HepG2 (cell line): ENCODE data around the gene UBE2D3. TPM values are rescaled to one million over a fixed set of nuclear protein-coding genes. Genes with fewer than 3 reads are reported as not detected.

ENCODE experiments used
- CREM ChIP-seq, 2 experiments: sonication (generic) in 1 of 2; formaldehyde crosslinking in 1 of 2; IDR thresholded peaks; 2 replicates each; pipeline versions ENCODE4 v1.4.0 to v1.6.1; 2016 to 2020; ENCODE audit warnings: antibody characterized with exemption in 1 of 2, mild to moderate bottlenecking in 1 of 2, missing genetic modification reagents in 1 of 2
- HIVEP1 ChIP-seq: sonication (generic); formaldehyde crosslinking; IDR thresholded peaks from 2 replicates; pipeline ENCODE4 v1.4.0; 2020; ENCODE audit warnings: mild to moderate bottlenecking, missing genetic modification reagents
- HNF4A ChIP-seq: sonication (generic); formaldehyde crosslinking; IDR thresholded peaks from 2 replicates; pipeline ENCODE4 v1.4.0; 2020; ENCODE audit warnings: missing genetic modification reagents
- MAF1 ChIP-seq: sonication (generic); formaldehyde crosslinking; IDR thresholded peaks from 2 replicates; pipeline ENCODE4 v1.5.0; 2020; ENCODE audit warnings: missing genetic modification reagents, borderline replicate concordance
- MEF2D ChIP-seq: sonication (generic); formaldehyde crosslinking; IDR thresholded peaks from 2 replicates; pipeline ENCODE4 v1.5.1; 2020; ENCODE audit warnings: mild to moderate bottlenecking, missing genetic modification reagents
- NFKB2 ChIP-seq: sonication (generic); formaldehyde crosslinking; IDR thresholded peaks from 2 replicates; pipeline ENCODE4 v1.4.0; 2020; ENCODE audit warnings: missing genetic modification reagents, borderline replicate concordance
- SCMH1 ChIP-seq: sonication (generic); formaldehyde crosslinking; IDR thresholded peaks from 2 replicates; pipeline ENCODE4 v1.9.0; 2021; ENCODE audit warnings: missing genetic modification reagents, mild to moderate bottlenecking, borderline replicate concordance
- ZBTB43 ChIP-seq: sonication (generic); formaldehyde crosslinking; conservative IDR thresholded peaks from 2 replicates; pipeline ENCODE4 v1.4.0; 2020; ENCODE audit warnings: missing genetic modification reagents
- ZNF143 ChIP-seq: sonication (generic); formaldehyde crosslinking; IDR thresholded peaks from 2 replicates; pipeline ENCODE4 v1.4.0; 2020; ENCODE audit warnings: missing genetic modification reagents
- ZNF235 ChIP-seq: sonication (generic); formaldehyde crosslinking; IDR thresholded peaks from 2 replicates; pipeline ENCODE4 v1.8.1; 2023; ENCODE audit warnings: mild to moderate bottlenecking, missing genetic modification reagents, borderline replicate concordance
- ZNF318 ChIP-seq: sonication (generic); formaldehyde crosslinking; IDR thresholded peaks from 2 replicates; pipeline ENCODE4 v1.4.0; 2020; ENCODE audit warnings: mild to moderate bottlenecking, missing genetic modification reagents
- ZSCAN25 ChIP-seq: sonication (generic); formaldehyde crosslinking; IDR thresholded peaks from 2 replicates; pipeline ENCODE4 v1.8.0; 2022; ENCODE audit warnings: mild to moderate bottlenecking, missing genetic modification reagents
- polyA plus RNA-seq, 8 experiments: library from polyadenylated mRNA; depleted of rRNA in 3 of 8; stranded (reverse) in 7 of 8; unstranded in 1 of 8; fragments of >200 nt; fragmentation: Illumina TruSeq in 4 of 8; extraction: Trizol in 4 of 8; gene quantifications; 2 replicates each; pipeline versions ENCODE4 v1.2.1 to v1.2.3, GENCODE V29; 2011 to 2016; ENCODE audit warnings: low read depth in 4 of 8, missing spikeins in 1 of 8, mixed read lengths in 1 of 8; ENCODE audit not compliant: insufficient read depth in 1 of 8
- total RNA-seq, 5 experiments: library from RNA; depleted of rRNA; stranded (reverse); fragments of >200 nt; fragmentation: Illumina TruSeq; extraction: Trizol; gene quantifications; 2 replicates each; pipeline ENCODE4 v1.2.3, GENCODE V29; 2016; ENCODE audit warnings: low read depth in 1 of 5
- TF ChIP-seq, protein P1 (sequence below): sonication (generic); formaldehyde crosslinking; IDR thresholded peaks from 2 replicates; pipeline ENCODE4 v1.4.0; 2020; ENCODE audit warnings: missing genetic modification reagents
- TF ChIP-seq, protein P2 (sequence below): sonication (generic); formaldehyde crosslinking; IDR thresholded peaks from 2 replicates; pipeline ENCODE4 v1.8.1; 2023; ENCODE audit warnings: missing genetic modification reagents, inconsistent platforms, borderline replicate concordance

Gene UBE2D3
- total and polyA plus RNA-seq, 2 of the 13 experiments (the other 11 are each of a cell fraction or from before 2014, with no cell fraction given): 224 to 293 TPM

GRCh38 chr4:102827674-102828496 is 534 bp upstream of the UBE2D3 start (continued):
- no peak for TF ChIP-seq ZNF318 (CRISPR knock-in tag)
- TF ChIP-seq ZBTB43 (CRISPR knock-in tag): no peak
- TF ChIP-seq ZNF235: 0 out of 2 replicates have a peak, but pooled peaks have one; percentile 19
- 0 out of 2 replicates have a peak, but pooled peaks have one; percentile 13 for TF ChIP-seq MAF1
- peak; percentile 50; the same call in 1 of the 2 replicates for TF ChIP-seq NFKB2 (CRISPR knock-in tag)
- TF ChIP-seq HNF4A: no peak
- TF ChIP-seq ZSCAN25: no peak; the same call in 1 of the 2 replicates
- TF ChIP-seq, protein P1, sequence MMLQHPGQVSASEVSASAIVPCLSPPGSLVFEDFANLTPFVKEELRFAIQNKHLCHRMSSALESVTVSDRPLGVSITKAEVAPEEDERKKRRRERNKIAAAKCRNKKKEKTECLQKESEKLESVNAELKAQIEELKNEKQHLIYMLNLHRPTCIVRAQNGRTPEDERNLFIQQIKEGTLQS (CRISPR knock-in tag): no peak
- no peak for TF ChIP-seq SCMH1 (CRISPR knock-in tag)
- TF ChIP-seq CREM (IDR thresholded peaks at IDR 0.05): peak; percentile 77
- no peak for TF ChIP-seq CREM (CRISPR knock-in tag; IDR thresholded peaks at IDR 0.05)
- peak; percentile 18; the same call in 1 of the 2 replicates for TF ChIP-seq MEF2D
- TF ChIP-seq, protein P2, sequence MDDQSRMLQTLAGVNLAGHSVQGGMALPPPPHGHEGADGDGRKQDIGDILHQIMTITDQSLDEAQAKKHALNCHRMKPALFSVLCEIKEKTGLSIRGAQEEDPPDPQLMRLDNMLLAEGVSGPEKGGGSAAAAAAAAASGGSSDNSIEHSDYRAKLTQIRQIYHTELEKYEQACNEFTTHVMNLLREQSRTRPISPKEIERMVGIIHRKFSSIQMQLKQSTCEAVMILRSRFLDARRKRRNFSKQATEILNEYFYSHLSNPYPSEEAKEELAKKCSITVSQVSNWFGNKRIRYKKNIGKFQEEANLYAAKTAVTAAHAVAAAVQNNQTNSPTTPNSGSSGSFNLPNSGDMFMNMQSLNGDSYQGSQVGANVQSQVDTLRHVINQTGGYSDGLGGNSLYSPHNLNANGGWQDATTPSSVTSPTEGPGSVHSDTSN (CRISPR knock-in tag): peak; percentile 66; the same call in 1 of the 2 replicates
- peak; percentile 78 for TF ChIP-seq HIVEP1 (CRISPR knock-in tag)
- TF ChIP-seq ZNF143 (CRISPR knock-in tag): peak; percentile 62
